HG03354 (cell line): ENCODE measurements around the gene AGBL4.

ENCODE experiments used
- ATAC-seq: cut with Tn5 transposase; IDR thresholded peaks from one replicate; pipeline ENCODE4 v1.9.1; 2021; ENCODE audit warnings: mild to moderate bottlenecking; ENCODE audit not compliant: unreplicated experiment, poor library complexity, severe bottlenecking

Gene AGBL4

GRCh38 chr1:49208712-49209111 lies 815.0 kb downstream of the AGBL4 start:
- ATAC-seq: no peak

DNA sequence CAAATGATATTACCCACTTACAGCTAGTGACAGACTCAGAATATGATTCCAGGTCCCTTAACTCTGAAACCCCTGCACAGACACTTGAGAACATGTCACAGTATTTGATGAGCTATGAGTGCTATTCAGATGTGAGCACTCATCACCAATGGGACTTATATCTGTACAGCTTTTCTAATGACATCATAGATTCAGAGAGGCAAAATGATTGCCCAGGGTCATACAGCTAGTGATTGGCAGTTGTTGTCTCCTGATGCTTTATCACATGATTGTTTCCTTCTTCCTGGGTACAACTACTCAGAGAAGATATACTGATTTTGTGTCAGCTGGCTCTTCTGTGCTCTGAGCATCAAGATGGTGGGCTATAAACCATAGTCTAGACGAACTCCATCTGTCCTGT lies 819.0 kb downstream of the AGBL4 start:
- ATAC-seq: no peak

- no peak for ATAC-seq
Measured at GRCh38 chr1:49200738-49201137, 823.0 kb downstream of the AGBL4 start.

DNA sequence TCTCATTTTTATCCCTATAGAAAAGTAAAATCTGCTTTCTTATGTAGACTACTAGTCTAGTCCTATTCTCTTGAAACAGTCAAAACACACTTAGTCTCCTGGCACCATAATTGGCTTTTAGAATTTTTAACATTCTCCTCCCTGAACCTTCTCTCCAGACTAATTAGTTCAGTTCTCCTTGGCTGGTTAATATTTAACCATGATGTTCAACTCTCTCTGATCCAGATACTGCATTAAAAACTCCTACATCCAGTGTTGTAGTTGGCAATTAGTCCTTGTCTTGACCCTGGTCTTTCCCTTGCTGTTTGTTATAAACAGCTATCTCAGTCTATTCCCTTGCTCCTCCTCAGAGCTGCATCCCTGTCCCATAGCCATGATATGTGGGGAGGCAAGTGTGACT lies 824.2 kb downstream of the AGBL4 start:
- ATAC-seq: no peak

GRCh38 chr1:49197081-49197480 lies 826.7 kb downstream of the AGBL4 start:
- ATAC-seq: no peak

GRCh38 chr1:49190138-49190537 lies 833.6 kb downstream of the AGBL4 start:
- ATAC-seq: no peak

DNA sequence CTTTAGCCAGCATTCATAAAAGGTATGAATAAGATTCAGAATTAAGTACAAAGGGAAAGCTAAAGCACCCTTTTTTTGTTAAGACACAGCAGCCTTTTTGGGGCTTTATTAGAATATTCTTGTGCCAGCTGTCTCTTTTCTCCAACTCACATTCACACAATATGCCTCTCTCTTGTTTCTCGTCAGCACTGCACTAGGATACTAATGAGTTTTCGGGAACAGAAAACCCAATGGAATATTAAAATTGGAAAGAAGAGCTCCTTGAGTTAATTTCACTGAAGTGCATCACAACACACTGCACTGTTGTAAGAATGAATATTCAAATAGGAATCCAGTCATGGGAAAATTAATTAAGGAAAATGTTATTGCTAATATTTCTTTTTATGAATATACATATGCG lies 836.7 kb downstream of the AGBL4 start:
- no peak for ATAC-seq

- ATAC-seq: no peak
Measured at GRCh38 chr1:49185450-49185980, 838.2 kb downstream of the AGBL4 start.

- no peak for ATAC-seq
Measured at GRCh38 chr1:49183489-49183888, 840.3 kb downstream of the AGBL4 start.

DNA sequence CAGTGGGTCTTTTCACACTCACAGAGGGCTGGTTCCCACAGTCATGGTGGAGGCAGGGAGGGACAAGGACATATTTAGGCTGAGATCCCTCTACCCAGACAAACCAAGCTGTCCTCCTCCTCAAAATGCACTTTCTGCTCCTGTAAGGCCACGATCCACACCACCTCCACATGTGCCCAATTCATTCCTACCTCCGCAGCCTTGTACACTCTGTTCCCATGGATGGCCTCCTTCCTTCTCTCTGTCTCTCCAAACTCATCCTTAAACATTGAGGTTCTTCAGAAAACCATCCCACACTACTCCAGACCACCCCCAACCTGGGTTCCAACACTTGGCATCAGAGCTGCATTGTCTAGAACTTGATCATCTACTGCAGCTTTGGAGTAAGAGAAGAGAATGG lies 842.7 kb downstream of the AGBL4 start:
- ATAC-seq: no peak

- ATAC-seq: no peak
Measured at GRCh38 chr1:49171941-49172593, 851.7 kb downstream of the AGBL4 start.

DNA sequence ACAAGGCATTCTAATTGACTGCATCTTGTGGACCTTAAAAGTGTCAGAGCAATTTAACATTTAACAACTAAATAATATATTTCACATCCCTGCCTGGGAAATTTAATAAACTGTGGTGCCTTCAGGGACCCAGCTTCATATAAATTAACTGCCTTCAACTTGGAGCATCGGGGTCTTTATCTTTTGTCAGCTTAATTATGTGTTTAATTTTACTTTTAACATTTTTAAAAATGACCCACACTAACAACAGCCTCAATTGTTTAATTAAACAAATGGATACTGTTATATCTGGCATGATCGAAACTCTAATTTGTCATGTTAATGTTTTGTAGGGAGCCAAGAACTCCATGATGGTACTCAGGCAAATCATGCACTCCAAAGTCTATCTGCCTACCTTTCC lies 857.7 kb downstream of the AGBL4 start:
- ATAC-seq: no peak

DNA sequence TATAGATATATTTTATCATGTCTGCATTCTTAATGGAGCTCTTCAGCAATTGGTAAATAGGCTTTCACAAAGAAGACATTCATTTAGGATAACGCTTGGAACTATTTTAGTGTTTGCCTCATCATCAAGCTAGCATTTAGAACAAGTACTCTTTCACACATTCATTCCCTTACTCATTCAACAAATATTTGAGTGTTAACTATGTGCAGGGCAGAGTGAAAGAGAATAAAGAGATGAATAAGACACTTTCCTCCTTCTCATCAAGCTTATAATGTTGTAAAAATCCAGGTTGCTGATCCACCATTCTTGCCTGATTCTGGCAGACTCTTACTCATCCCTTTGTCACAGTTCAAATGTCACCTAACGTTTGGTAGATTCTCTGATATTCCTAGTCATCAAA lies 860.7 kb downstream of the AGBL4 start:
- no peak for ATAC-seq

GRCh38 chr1:49160677-49161076 lies 863.1 kb downstream of the AGBL4 start:
- no peak for ATAC-seq

DNA sequence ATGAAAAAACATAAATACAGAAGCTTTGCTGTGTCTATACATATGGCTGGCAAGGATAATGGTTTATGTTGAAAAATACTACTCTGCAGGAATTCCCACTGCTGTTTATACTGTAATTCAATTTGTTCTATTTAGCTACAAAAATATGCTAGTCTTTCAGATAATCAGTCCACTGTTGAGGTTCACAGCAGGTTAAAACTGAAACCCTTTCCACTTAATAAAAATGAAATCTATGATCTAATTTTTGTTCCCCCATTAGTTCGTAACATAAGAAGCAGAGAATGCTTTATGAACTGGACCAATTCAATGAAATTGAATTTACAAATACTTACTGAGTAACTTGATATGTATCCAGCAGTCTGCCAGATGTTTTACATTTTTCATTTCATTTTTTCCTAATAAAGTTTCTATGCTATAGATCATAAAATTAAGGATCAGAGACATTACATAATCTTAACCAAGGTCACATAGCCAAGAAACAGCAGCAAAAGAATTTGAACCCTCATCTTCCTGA lies 887.0 kb downstream of the AGBL4 start:
- no peak for ATAC-seq

GRCh38 chr1:49125746-49126145 lies 898.0 kb downstream of the AGBL4 start:
- no peak for ATAC-seq

DNA sequence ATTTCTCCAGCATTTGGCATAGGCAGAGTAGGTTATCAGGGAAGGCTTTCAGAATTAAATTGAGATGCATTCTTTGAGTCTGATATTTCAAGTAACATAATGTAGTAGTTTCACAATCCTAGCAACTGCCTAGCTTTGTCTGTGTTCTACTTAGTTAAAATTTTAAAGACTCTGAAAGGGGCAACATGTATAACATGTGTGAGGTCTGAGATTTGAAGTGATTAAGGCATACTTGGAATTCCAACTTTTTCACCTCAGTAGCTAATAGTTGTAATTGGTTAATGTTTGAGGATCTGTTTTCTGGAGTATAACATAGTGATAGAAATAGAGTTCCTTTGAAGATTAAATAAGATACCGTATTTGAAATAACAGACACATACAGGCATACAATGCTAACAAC lies 911.8 kb downstream of the AGBL4 start:
- ATAC-seq: no peak

DNA sequence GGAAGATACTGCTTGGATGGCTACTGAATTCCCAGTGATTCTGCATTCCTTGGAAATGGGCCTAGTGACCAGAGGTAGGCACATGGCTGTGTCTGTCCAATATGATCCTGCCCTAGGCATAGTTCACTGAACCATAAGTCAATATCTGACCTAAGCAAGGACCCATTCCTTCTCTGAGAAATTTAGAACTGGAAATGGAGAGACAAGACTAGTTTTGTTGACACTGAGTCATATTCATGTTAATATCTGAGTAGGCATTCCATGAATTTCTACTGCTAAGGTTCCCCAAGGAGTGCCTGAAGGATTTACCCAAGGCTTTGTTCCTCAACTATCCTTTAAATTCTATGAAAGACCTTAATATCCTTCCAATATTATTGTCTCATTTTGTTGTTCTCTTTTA lies 917.3 kb downstream of the AGBL4 start:
- ATAC-seq: no peak

DNA sequence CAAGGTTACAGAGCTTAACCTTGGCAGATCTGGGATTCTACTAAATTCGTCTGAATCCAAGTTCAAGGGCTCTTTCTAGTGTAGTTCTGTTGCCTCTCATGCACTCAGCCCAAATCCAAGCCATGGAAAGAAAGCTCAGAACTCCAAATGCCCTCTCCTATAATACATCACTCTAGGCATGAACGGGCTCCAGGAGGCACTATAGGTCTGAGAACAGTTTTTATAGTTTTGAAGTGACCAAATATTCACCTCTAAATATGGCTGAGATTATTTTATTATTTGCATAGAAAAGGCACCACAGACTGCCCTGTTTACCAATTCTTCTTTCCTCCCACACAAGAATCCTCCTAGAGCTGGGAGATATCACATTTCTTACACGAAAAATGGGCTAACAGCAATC lies 919.2 kb downstream of the AGBL4 start:
- no peak for ATAC-seq

- ATAC-seq: peak; percentile 71
Measured at GRCh38 chr1:49102752-49103151, 921.0 kb downstream of the AGBL4 start.

DNA sequence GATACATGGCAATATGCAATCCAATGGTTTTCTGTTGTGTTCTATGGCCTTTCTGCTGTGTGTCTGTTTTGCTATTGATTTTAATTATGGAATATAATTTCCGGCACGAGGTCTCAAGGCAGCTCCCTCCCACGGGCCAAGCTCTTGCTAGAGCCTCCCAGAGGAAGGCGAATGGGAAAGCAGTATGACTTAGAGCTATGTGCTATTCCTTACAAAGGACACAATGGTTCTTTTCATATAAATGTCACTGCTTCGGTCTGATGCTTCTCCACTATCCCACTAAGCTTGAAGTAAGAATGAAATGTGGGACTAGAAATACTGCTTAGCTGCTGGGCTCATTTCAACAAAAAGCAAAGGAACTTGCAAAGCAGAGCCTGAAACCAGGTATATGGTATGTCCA lies 924.9 kb downstream of the AGBL4 start:
- no peak for ATAC-seq

GRCh38 chr1:49086327-49086726 lies 937.4 kb downstream of the AGBL4 start:
- ATAC-seq: no peak
